CMK (cell line): Measurements from ENCODE around the gene HSPA12B.

Source experiments
- DNase-seq: peaks from one replicate; pipeline ENCODE4 v3.0.0-alpha.2; 2010; ENCODE audit warnings: low read depth

HSPA12B gene

GRCh38 chr20:3749087-3749688, 16.7 kb downstream of the HSPA12B start:
- DNase-seq = no peak

- no peak for DNase-seq
Measured at GRCh38 chr20:3749689-3750531, 17.4 kb downstream of the HSPA12B start.

GRCh38 chr20:3751305-3751674, 18.8 kb downstream of the HSPA12B start:
- DNase-seq = no peak

GRCh38 chr20:3751675-3752385, 19.3 kb downstream of the HSPA12B start:
- no peak for DNase-seq

- DNase-seq = no peak
Measured at GRCh38 chr20:3752386-3752759, 19.9 kb downstream of the HSPA12B start.

GRCh38 chr20:3753098-3753497, 20.6 kb downstream of the HSPA12B start:
- DNase-seq = peak; percentile 74

GRCh38 chr20:3753501-3754275, 21.2 kb downstream of the HSPA12B start:
- DNase-seq = no peak

GRCh38 chr20:3754276-3754630, 21.8 kb downstream of the HSPA12B start:
- no peak for DNase-seq

GRCh38 chr20:3755269-3755668, 22.8 kb downstream of the HSPA12B start:
- DNase-seq = no peak

GRCh38 chr20:3755814-3756480, 23.5 kb downstream of the HSPA12B start:
- no peak for DNase-seq

- DNase-seq = no peak
Measured at GRCh38 chr20:3757268-3757667, 24.8 kb downstream of the HSPA12B start.

GRCh38 chr20:3758566-3758965, 26.1 kb downstream of the HSPA12B start:
- no peak for DNase-seq

- DNase-seq = no peak
Measured at GRCh38 chr20:3759316-3759823, 26.9 kb downstream of the HSPA12B start.

GRCh38 chr20:3759884-3760283, 27.4 kb downstream of the HSPA12B start:
- no peak for DNase-seq

- DNase-seq = no peak
Measured at GRCh38 chr20:3760655-3761348, 28.3 kb downstream of the HSPA12B start.

- no peak for DNase-seq
Measured at GRCh38 chr20:3763671-3764601, 31.5 kb downstream of the HSPA12B start.

- DNase-seq = no peak
Measured at GRCh38 chr20:3764659-3765058, 32.2 kb downstream of the HSPA12B start.

- DNase-seq = no peak
Measured at GRCh38 chr20:3765171-3765882, 32.8 kb downstream of the HSPA12B start.

GRCh38 chr20:3766422-3767109, 34.1 kb downstream of the HSPA12B start:
- DNase-seq = no peak
